Activated naive CD8-positive, alpha-beta T cell treated with anti-CD3 and anti-CD28 coated beads, Interleukin-2, amount 50 U/mL, for 16 hours (primary cell): ENCODE results near the gene DKKL1.
"Not testable (repeated sequence)": the region's sequence is repeated elsewhere in the genome, so short reads cannot be mapped to it uniquely, and the experiment has no call there.

ENCODE experiments used
- DNase-seq: peaks from one replicate; pipeline ENCODE4 v3.0.0-alpha.2; 2020; ENCODE audit warnings: low read depth, low spot score

The DKKL1 gene

GRCh38 chr19:49362048-49362928 lies 1.4 kb upstream of the DKKL1 start, which contains the start of gene TEAD2:
Gene TEAD2, minus strand, starts transcription at chr19:49362416. Its CDS starts 2,341 bp downstream, at chr19:49360075.
- no peak for DNase-seq

GRCh38 chr19:49362929-49363267 lies 779 bp upstream of the DKKL1 start:
- DNase-seq: no peak

- DNase-seq: no peak
Observed at GRCh38 chr19:49364083-49364737, 533 bp downstream of the DKKL1 start.

GRCh38 chr19:49366110-49366509 lies 2.4 kb downstream of the DKKL1 start:
- no peak for DNase-seq

GRCh38 chr19:49368711-49369358 lies 5.2 kb downstream of the DKKL1 start:
- DNase-seq: no peak

- no peak for DNase-seq
Observed at GRCh38 chr19:49371184-49371583, 7.5 kb downstream of the DKKL1 start.

GRCh38 chr19:49373174-49373573 lies 9.5 kb downstream of the DKKL1 start:
- not testable (repeated sequence) for DNase-seq

GRCh38 chr19:49374665-49375434 lies 11.2 kb downstream of the DKKL1 start:
- DNase-seq: no peak

GRCh38 chr19:49378512-49378911 lies 14.8 kb downstream of the DKKL1 start:
- DNase-seq: no peak

GRCh38 chr19:49380391-49380790 lies 16.7 kb downstream of the DKKL1 start:
- DNase-seq: no peak

GRCh38 chr19:49382639-49383038 lies 19.0 kb downstream of the DKKL1 start:
- no peak for DNase-seq

- no peak for DNase-seq
Observed at GRCh38 chr19:49383599-49383998, 19.9 kb downstream of the DKKL1 start.

- DNase-seq: peak; percentile 55
Observed at GRCh38 chr19:49387936-49388372, 24.3 kb downstream of the DKKL1 start, which contains the start of gene KASH5. Gene KASH5, plus strand, starts transcription at chr19:49388249. Its CDS starts 2,635 bp downstream, at chr19:49390884.

GRCh38 chr19:49389406-49389805 lies 25.7 kb downstream of the DKKL1 start:
- no peak for DNase-seq

- DNase-seq: no peak
Observed at GRCh38 chr19:49390131-49390928, 26.7 kb downstream of the DKKL1 start.

- DNase-seq: no peak
Observed at GRCh38 chr19:49390929-49391359, 27.3 kb downstream of the DKKL1 start.

GRCh38 chr19:49391581-49392399 lies 28.1 kb downstream of the DKKL1 start:
- peak; percentile 53 for DNase-seq

GRCh38 chr19:49393881-49394280 lies 30.2 kb downstream of the DKKL1 start:
- DNase-seq: no peak

- DNase-seq: no peak
Observed at GRCh38 chr19:49395581-49396407, 32.1 kb downstream of the DKKL1 start.
